GM12874 (cell line): ENCODE data around the gene TAGLN2.

Experiments
- TF ChIP-seq, protein P1 (sequence below): IDR thresholded peaks from 2 replicates; pipeline ENCODE4 v1.5.1; 2011; ENCODE audit warnings: low read depth, mild to moderate bottlenecking, control low read depth, low read length, moderate library complexity; ENCODE audit not compliant: insufficient read depth

TAGLN2 gene

GRCh38 chr1:159900086-159900680, 25.1 kb downstream of the TAGLN2 start, which contains the start of gene CFAP45:
CFAP45 (minus strand) TSS chr1:159900165; CDS start chr1:159900098, 67 bp downstream.
- TF ChIP-seq, protein P1, sequence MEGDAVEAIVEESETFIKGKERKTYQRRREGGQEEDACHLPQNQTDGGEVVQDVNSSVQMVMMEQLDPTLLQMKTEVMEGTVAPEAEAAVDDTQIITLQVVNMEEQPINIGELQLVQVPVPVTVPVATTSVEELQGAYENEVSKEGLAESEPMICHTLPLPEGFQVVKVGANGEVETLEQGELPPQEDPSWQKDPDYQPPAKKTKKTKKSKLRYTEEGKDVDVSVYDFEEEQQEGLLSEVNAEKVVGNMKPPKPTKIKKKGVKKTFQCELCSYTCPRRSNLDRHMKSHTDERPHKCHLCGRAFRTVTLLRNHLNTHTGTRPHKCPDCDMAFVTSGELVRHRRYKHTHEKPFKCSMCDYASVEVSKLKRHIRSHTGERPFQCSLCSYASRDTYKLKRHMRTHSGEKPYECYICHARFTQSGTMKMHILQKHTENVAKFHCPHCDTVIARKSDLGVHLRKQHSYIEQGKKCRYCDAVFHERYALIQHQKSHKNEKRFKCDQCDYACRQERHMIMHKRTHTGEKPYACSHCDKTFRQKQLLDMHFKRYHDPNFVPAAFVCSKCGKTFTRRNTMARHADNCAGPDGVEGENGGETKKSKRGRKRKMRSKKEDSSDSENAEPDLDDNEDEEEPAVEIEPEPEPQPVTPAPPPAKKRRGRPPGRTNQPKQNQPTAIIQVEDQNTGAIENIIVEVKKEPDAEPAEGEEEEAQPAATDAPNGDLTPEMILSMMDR: no peak

DNA sequence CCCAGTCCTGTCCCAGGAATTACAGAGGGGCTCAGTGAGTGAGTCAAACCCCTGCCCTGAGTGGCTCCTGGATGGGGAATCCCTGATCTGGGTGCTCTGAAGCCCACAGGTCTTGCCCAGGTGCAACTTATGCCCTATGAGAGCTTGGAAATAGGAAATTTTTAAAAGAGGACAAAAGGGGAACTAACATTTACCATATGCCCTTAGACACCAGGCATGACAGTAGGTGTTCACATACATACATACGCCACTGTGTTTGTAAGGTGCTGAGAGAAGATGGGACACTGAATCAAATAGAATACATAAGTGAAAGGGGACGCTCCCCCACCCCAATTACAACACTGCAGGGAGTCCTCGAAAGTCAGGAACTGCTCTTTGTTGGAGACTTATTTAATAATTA, 26.8 kb downstream of the TAGLN2 start:
- TF ChIP-seq, protein P1: no peak

DNA sequence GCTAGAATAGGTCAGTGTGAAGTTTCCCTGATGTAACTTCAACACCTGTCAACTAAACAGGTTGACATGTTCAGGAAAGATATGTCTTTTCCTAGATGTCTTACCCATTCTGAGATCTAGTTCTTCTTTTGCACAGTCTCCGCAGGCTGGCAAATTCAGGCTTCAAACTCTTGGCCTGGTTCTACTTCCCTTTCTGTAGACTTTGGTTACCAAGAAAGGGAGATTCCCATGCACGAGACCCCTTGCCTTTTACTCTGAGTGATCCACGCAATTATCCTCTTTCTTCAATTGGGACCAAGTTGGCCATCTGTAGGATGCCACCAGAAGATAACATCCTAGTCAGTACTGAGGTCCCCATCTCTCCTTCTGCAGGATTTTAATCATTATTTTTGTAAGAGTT, 27.3 kb downstream of the TAGLN2 start:
- TF ChIP-seq, protein P1: no peak

GRCh38 chr1:159896546-159896930, 28.8 kb downstream of the TAGLN2 start:
- TF ChIP-seq, protein P1: no peak

GRCh38 chr1:159895836-159896545, 29.3 kb downstream of the TAGLN2 start:
- TF ChIP-seq, protein P1: no peak

- TF ChIP-seq, protein P1: no peak
Measured at GRCh38 chr1:159895286-159895685, 30.0 kb downstream of the TAGLN2 start.

DNA sequence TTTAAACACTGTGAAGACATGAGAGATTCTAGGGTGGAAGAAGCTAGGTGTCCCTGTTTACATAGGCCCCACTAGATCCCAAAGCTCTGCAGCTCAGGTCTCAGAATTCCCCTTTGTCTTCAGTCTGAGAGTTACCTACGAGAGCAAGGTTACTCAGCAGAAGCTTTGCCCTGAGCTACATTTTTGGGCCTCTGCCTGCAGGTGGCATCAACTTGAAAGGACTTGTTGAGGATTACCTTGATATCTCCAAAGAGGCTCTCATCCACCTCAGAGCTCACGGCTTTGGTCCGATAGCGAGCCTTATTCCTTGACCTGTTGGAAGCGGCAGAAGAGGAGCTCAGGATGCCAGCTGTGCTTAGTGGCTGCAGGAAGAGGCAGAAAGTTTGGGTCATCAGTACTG, 32.4 kb downstream of the TAGLN2 start:
- TF ChIP-seq, protein P1: no peak
